GM19025 (cell line): ENCODE data around the gene MAP3K14.

Experiments used
- ATAC-seq: cut with Tn5 transposase; IDR thresholded peaks from one replicate; pipeline ENCODE4 v1.9.1; 2021; ENCODE audit warnings: mild to moderate bottlenecking, low read depth, moderate library complexity; ENCODE audit not compliant: unreplicated experiment

MAP3K14 gene

DNA sequence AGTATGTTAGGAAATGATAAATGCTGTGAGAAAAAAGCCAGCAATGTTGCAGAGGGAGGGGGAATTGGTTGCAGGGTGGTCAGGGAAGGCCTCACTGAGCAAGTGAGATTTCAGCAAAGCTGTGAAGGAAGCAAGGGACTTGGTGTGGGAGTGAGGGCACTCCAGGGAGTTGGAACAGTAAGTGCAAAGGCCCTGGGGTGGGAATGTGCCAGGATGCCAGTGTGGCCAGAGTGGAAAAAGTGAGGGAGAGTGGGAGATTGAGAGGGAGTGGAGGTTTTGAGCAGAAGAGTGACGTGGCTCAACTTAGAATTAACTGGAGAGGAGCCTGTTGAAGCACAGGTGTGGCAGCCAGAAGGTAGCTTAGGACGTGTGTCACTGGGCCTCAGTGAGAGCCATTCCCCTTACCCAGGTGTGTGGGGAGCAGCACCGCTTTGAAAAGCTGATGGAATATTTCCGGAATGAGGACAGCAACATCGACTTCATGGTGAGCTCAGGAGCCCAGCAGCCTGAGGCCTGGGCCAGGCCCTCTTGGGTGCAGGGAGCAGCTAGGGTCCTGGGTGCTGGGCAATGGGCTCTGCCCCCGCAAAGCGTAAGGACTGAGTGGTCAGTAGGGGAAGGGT lies 78.6 kb downstream of the MAP3K14 start:
- no peak for ATAC-seq

DNA sequence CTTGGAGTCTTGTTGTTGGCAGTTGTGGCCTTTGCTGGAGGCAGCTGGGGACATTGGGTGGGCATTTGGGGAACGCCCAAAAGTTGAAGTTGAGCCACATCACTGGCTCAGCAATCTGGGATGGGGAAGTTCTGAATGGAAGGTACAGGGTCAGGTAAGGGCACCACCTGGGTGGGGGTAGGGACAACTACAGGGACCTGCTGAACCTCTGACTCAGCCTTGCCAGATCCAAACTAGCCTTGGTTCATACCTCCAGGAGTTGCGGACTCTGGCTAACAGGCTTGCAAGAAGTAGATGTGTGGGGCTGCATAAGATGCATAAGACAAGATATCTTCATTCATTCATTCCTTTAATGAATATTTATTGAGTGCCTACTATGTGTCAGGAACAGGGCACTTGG lies 79.1 kb downstream of the MAP3K14 start:
- no peak for ATAC-seq

DNA sequence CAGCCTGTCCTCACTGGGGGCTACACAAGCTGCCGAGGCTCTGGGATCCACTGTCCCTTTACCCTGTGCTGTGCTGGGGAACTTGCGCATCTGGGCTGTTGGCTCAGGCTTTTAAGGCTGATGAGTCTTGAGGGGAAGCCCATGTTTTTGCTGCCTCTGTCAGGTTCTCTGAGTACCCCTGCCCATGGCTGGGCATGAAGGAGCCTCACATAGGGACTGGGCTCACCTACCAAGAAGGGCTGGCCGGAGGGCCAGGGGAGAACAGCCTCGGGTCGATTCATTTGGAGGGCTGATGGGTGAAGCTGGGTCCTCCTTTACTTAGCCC lies 80.6 kb downstream of the MAP3K14 start:
- no peak for ATAC-seq

DNA sequence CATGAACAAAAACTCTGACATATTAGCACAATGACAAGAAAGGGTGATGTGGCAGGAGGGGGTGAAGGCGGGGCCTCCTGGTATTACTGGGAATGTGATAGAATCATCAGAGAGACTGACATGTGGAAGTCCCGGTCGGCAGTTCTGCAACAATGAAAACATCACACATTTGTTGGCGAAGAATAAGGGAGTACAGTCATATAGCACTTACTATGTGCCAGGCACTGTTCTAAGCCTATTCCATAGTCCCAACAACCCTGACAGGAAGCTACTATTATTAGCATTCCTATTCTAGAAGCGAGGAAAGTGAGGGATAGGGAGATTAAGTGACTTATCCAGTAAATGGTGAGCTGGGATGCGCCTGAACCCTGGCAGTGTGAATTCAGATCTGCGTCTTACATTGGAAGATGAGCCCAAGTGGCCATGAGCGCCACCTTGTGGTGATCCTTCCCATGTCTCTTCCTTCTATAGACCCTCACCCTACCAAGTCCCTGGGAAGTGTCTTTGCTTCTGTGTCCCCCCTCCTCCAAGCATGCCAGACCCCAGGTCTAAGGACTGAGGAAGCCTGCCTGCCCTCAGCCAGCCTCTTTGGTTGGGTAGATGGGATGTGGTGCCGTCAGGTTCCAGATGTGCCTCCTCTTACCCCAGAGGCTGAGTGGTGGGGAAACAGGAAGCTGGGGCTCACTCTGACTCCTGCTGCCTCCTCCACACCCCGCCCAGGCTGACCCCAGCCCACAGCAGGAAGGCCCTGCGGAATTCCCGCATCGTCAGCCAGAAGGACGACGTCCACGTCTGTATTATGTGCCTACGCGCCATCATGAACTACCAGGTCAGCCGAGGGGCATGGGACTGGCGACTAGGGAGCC lies 81.2 kb downstream of the MAP3K14 start:
- no peak for ATAC-seq

DNA sequence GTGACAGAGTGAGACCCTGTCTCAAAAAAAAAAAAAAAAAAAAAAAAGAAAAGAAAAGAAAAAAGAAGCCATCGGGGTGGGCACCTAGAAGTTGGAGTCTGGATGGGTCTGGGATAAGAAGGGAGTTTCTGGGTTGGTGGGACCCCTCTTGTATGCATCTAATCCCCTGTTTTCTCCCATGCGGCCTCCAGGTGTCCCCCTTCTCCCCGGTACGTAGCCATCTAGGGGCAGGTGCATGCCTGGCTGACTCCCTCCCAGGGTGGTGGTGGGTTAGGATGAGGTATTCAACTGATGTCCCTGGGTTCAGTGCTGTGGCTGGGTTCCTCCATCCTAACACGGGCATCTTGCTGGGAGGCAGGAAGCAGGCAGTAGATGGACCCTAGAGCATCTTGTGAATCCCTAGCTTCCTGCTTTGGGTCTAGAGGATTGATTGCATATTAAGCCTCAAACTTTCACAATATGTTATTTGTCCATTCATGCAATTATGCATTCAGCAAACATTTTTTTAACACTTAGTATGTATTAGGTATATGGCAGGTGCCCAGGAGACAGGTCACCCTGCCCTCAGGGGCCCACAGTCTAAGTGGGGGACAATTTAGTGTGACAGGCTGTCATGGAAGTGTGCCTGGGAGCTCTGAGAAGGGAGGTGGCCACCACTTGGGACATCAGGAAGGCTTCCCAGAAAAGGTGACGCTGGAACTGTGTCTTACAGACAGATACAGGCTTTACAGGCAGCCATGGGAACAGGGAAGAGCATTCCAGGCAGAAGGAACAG lies 82.0 kb downstream of the MAP3K14 start:
- ATAC-seq = no peak

DNA sequence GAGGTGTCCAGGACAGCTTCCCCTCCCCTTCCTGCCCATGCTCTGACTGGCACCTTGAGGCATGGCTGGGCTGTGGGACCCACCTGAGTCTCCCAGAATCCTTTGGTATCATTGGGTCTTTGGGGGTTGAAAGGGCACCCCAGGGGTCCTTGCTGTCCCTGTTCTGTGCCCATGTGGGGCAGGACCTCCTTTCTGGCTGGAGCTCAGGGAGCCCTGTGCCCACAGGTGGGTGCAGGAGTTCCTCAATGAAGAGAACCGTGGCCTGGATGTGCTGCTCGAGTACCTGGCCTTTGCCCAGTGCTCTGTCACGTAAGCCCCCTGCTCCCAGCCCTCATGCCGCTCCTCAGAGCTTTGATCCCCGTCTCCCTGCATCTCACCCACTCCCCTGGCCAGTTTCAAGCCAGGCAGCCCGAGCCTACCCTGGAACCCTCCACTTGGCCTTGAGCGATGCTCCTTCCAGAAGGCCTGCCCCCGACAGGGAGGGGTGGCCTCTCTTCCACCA lies 83.3 kb downstream of the MAP3K14 start:
- ATAC-seq = no peak

DNA sequence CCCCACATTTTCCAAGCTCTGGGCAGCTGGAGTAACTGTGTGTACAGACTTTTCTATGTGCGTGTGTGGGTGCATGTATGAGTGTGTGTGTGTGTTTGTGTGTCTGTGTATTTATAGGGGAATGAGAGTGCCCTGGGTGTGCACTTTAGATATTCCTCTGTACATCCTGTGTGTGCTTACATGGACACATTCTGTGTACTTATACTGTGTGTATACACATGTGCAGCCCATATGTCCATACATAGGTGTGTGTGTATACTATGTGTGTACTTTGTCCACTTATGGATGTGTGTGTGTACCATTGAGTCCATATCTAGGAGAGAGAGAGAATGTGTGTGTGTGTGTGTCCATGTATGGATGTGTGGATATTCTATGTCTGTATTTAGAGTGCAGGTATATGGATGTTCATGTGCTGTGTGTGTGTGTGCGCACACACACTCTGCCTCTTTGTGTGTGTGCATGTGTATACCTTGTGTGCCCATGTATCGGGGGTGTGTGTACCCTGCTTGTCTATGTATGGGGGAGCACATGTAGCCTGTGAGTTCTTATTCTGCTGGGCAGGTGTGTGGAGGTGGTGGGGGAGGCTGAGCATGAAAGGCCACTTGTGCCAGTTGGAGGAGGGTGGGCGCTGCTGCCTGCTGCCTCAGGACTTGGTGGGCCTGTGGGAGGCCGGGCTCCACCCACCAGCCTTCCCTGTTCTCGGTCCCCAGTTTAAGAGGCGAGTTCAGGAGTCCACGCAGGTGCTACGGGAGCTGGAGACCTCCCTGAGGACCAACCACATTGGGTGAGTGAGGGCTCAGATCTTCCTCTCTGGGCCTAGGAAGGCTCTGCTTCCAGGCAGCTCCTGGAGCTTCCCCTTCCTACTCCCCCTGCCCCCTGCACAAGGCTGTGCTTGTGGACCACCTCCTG lies 84.1 kb downstream of the MAP3K14 start:
- ATAC-seq = no peak

DNA sequence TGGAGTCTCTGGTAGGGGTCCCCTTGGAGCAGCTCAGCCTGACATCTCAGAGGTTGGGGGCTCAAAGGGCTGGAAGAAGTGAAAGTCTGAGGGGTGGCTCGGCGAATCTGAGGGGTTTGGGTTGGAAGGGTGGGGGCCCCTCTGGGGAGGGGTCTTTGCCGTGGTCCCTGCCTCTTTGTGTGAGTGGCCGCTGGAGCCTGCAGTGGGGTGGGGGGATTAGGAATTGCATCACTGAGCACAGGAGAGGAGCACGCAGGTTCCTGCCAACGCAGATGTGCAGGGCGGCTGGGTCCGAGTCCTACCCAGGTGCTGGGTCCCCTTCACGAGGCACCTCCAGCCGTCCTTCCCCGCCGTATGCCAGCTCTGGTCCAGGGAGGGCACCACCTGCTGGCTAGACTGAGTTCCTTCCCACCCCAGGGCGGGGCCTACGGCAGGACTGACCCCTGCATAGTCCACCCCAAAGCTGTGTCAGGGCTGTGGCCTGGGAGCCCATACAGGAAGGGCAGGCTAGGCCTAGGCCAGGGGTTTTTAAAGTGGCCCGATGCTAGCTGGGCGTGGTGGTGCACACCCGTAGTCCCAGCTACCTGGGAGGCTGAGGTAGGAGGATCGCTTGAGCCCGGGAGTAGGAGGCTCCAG lies 85.2 kb downstream of the MAP3K14 start:
- no peak for ATAC-seq

DNA sequence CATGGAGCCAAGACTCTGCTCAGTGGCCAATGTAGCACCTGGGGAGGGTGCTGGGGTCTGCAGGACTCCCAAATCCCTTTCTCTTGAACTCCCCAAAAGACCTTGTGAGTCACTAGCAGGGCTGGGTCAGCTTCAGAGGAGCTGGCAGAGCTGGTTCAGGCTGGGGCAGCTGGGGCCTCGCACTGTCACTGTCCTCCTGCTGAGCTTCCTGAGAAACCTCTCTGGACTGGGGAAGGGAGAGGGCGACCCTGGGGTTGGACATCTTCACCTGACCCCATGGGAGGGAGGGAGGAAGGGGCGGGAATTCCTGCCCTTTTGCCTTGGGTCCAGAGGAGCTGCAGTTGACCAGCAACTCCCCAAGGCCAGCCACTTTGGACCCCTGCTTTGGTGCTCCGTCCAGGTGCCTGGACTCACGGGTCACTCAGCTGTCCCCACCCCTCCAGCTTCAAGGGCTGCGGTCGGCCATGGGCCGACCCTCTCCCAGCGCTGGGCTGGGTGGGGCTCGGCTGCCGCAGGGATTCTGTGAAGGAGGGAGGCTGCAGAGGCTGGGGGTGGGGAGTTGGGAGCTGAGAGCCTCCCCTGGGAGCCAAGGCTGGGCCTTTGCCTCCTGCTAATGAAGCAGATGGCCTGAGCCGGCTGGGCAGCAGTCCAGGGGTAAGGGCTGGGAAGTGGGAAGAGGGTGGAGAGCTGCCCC lies 85.9 kb downstream of the MAP3K14 start:
- ATAC-seq = no peak

DNA sequence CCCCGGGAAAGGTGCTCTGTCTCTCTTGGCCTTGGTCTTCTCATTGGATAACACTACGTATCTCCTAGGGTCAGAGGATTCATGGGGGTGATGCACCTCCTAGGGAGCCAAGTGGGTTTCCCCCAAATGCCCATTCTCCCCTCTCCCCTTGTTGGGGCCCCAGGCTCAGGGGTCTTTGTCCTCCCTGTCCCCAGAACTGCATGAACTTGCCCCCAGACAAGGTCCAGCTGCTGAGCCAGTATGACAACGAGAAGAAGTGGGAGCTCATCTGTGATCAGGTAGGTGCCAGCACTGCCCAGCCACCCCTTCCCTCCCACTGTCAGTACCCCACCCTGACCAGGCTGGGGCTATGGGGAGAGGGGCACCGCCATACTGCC lies 86.4 kb downstream of the MAP3K14 start:
- no peak for ATAC-seq

DNA sequence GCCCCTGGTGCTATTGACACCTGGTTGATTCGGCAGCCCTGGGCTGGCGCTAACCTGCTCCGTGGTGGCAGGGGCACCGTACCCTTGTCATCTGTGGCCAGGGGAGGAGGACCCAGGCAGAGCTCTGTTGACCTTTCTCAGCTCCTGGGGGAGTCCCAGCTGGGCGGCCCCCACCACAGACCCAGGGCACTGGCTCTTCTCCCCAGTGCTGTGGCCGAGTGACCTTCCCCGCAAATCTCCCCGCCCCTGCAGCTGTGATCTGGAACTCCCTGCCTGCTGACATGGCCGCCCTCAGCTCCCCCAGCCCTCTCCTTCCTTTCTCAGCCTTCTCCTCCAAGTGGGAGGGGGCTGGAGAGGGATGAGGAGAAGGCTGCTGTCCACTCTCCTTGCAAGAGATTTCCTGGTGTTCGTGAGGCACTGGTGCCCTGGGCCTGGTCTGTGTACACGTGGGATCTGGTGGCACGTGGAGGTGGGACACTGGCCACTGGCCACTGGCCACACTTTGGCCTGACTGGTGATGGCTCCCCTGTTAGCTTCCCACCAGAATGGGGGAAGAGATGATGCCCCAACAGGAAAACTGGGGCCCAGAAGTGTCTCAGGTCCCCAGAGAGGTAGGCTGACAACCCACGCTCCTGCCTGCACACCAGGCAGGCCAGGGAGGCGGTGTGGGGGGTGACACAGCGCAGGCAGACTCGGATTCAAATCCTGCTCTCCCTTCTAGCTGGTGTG lies 87.0 kb downstream of the MAP3K14 start:
- ATAC-seq = no peak

DNA sequence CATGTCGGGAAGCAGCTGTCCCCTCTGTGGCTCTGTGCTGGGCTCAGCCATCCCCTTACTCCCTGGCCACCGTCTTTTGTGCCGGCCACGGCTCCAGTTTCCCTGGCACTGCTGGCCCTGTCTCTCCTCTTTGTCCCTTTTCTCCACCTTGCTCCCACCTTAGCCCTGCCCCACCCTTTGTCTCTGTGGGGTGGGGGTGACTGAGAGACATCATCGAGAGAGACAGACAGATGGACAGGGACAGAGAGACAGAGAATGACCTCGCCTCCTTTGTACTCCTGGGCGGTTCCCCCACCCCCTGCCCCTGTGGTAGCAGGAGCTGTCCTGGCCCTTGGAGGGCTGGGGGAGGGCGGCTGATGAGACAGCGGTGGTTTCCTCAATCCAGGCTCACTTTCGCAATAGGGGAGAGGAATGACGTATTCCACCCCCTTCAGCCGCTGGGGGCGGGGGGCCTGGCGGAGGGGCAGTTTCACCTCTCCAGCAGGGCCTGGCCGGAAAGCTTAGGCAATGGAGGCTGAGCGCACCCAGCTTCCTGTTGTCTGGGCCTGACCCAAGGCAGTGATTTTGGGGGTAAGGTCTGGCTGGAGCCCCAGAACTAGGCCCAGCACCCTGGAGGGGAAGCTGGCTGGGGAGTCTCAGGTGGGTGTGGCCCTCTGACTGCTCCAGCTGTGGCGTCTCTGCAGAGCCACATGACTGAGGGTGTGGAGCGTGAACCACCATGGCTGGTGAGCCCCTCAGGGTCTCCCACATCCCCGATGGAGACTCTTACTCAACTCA lies 87.9 kb downstream of the MAP3K14 start:
- ATAC-seq = peak; percentile 28

DNA sequence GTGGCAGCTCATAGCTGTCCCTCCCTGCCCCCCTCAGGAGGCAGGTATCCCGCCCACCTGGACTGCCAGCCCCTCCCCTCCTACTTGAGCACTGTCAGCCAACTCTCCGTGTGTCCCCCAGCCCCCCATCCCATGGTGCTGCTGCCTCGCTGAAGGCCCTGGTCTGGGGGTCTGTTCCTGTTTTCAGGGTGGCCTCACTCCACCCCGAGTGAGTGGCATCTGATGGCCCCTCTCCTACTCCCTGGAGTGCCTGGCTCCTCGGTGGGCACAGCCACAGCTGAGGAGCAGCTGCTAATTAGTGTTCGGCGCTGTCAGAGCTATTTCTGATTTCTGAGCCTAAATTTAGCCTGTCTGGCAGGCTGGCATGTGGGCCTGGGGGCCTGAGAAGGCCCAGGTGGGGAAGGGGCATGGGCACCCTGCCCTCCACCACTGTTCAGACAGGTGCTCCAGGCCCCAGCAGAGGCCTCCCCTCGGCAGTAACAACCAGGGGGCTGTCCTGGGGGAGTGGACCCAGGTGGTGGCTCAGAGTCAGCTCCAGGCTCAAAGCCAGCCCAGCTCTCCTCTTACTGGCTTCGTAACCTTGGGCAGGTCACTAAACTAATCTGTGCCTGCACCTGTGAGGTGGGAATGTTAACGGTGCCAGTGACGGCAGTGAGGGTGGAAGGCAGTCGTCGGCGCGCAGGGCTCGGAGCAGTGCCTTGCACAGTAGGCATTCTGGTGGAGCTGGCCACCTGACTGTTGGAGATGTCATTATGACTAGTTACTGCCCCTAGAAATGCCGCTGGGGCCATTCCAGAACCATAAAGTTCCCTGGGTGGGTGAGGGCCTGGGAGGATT lies 88.7 kb downstream of the MAP3K14 start:
- no peak for ATAC-seq

DNA sequence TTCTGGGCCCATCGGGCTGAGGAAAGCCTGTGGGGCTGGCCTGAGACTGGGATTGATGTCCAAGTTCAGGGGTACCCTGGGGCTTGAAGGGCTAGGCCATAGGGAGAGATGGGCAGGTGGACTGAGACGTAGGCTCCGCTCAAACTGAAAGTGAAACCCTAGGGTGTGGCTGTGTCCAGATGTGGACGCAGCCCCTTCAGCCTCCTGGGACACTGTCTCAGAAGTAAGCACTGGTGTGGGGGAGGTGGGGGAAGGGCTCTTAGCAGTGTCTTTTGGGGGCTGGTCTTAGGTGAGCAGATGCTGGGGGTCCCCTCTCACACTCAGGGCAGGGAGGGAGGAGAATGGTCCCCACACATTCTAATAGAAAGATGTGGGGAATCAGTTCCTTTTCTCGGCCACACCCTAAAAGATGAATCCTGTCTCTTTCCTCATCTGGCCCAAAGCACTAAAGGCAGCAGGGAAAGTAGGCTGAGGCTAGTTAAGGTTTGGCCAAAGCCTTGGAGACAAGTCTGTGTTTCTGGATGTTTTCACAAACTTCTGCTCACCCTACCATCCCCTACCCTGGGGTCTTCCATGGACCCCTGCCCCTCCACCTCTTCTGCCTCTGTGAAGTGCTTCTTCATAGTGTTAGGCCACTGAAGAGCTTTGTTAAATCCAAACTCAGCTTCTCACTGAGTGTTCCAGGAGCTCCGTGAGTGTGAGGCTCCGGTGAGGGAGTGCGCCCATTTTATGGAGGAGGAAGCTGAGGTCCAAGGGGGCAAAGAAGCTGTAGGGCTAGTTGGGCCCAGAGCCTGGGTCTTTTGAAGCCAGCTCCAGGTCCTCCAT lies 89.5 kb downstream of the MAP3K14 start:
- no peak for ATAC-seq

DNA sequence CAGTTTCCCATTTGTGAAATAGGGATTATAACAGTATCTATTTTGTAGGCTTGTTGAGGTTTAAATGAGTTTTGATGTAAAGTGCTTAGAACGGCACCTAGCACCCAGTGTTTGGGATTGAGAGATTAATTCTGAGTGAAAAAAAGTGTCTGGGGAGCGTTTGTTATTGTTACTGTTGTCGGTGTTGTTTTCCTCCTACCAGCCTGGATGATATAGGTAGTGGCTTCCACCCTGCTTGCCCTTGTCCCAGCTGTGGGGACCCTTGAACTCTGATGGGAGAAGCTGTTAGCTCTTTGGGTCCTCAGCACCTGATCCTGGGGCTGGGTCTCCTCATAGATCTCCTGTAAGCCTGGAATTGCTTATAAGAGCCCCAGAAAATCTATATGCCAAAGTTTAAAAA lies 90.2 kb downstream of the MAP3K14 start:
- no peak for ATAC-seq

DNA sequence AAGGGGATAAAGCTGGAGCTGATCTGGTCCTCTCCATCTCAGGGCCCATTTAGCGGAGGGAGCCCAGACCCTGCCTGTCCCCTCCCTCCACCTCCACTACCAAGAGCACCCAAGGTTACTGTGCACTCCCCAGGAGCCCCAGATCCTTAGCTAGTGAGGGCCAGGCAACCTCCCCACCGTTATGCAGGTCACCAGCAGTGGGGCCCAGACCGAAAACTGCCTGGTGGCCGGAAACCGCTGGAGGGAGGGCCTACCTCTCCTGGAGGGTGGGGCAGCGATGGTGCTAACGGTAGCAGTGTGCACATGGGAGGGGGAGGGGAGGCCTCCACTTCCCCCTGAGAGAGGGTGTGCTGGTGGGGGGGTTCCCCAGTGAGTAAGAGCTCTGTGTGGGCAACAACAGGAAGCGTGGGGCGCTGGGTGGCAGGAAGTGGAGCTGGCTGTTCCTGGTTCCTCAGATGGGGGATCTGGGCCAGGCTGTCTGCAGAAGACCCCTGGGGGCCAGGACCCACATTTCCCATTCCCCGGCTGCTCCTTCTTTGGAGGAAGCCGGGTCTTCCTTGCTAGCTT lies 90.8 kb downstream of the MAP3K14 start:
- peak; percentile 41 for ATAC-seq
